Natural killer cell (primary cell): ENCODE results near the gene GRAMD1C. TPM values are rescaled to one million over a fixed set of nuclear protein-coding genes. Genes with fewer than 3 reads are reported as not detected.

Experiments used
- ATAC-seq, 3 donors: fragments of 150-1000 bp in 2 of 3; fragments of 200-7000 bp in 1 of 3; cut with Tn5 transposase; 1 replicate in 1 of 3; 2 replicates in 2 of 3; pipeline ENCODE4 v1.10.0; 2021; ENCODE audit warnings: mild to moderate bottlenecking in 2 of 3, moderate library complexity in 2 of 3
- DNase-seq, 2 donors: peaks; one replicate each; pipeline versions ENCODE4 v3.0.0 to v3.0.0-alpha.2; 2013 to 2021; ENCODE audit warnings: mixed read lengths in 1 of 2
- H3K27ac ChIP-seq: one replicate; pipeline ENCODE4 v1.5.1; 2013; ENCODE audit warnings: mild to moderate bottlenecking, low read length
- H3K27me3 ChIP-seq: one replicate; pipeline ENCODE4 v1.6.1; 2013; ENCODE audit warnings: low read length; ENCODE audit not compliant: control insufficient read depth, insufficient read depth
- H3K36me3 ChIP-seq: one replicate; pipeline ENCODE4 v1.6.1; 2013; ENCODE audit warnings: low read length; ENCODE audit not compliant: control insufficient read depth, insufficient read depth
- H3K4me1 ChIP-seq: one replicate; pipeline ENCODE4 v1.6.1; 2013; ENCODE audit warnings: low read length; ENCODE audit not compliant: control insufficient read depth, insufficient read depth
- H3K4me3 ChIP-seq: one replicate; pipeline ENCODE4 v1.5.1; 2013; ENCODE audit warnings: low read length
- H3K9me3 ChIP-seq: one replicate; pipeline ENCODE4 v1.6.1; 2013; ENCODE audit warnings: low read length; ENCODE audit not compliant: control insufficient read depth, insufficient read depth
- H3K27ac Mint-ChIP-seq, 2 donors: one replicate each; pipeline ENCODE4 v1.8.0; 2022; ENCODE audit warnings: mild to moderate bottlenecking in 2 of 2, mixed read lengths in 2 of 2, moderate library complexity in 1 of 2
- H3K27me3 Mint-ChIP-seq, 2 donors: one replicate each; pipeline ENCODE4 v1.8.0; 2022; ENCODE audit warnings: low read depth in 2 of 2, mixed read lengths in 2 of 2
- H3K36me3 Mint-ChIP-seq: one replicate; pipeline ENCODE4 v1.8.0; 2022; ENCODE audit warnings: mixed read lengths
- H3K4me1 Mint-ChIP-seq, 2 donors: one replicate each; pipeline ENCODE4 v1.8.0; 2022; ENCODE audit warnings: mixed read lengths in 2 of 2
- H3K4me3 Mint-ChIP-seq: one replicate; pipeline ENCODE4 v1.8.0; 2022; ENCODE audit warnings: mild to moderate bottlenecking, moderate library complexity, mixed read lengths
- H3K9me3 Mint-ChIP-seq, 2 donors: one replicate each; pipeline ENCODE4 v1.8.0; 2022; ENCODE audit warnings: mixed read lengths in 2 of 2
- WGBS: methylation state at CpG from one replicate; pipeline ENCODE4 v1.1.7; 2013; ENCODE audit warnings: missing lambda C conversion rate; ENCODE audit not compliant: insufficient coverage; 5-methylcytosine and 5-hydroxymethylcytosine counted together
- intact Hi-C: fragments of 100-400 bp; cut with micrococcal nuclease; formaldehyde crosslinking; loops from one replicate; pipeline ENCODE4 v1.14.2; 2022
- total RNA-seq, 4 donors: library from RNA; stranded (reverse); fragments of 120-200 nt in 1 of 4; gene quantifications; one replicate each; pipeline versions ENCODE4 v1.2.3 to v1.2.4, GENCODE V29; 2013 to 2022
- TF ChIP-seq, protein P1 (sequence below): fragments of 200-600 bp; IDR thresholded peaks from one replicate; pipeline ENCODE4 v1.8.0; 2022; ENCODE audit warnings: antibody characterized with exemption

The GRAMD1C gene
- total RNA-seq, 3 donors from 2014 or later (not counting 1 experiment from before 2014, with no cell fraction given) = 2.7 to 3.9 (median 3.6) TPM

DNA sequence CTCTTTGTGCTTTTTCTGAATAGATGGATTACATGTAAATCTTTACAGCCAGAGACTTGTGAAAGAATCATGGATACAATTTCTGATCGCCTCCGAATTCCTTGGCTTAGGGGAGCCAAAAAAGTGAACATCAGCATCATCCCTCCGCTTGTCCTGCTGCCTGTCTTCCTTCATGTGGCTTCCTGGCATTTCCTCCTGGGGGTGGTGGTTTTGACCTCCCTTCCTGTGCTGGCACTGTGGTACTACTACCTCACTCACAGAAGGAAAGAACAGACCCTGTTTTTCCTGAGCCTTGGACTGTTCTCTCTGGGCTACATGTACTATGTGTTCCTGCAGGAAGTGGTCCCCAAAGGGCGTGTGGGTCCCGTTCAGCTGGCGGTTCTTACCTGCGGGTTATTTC, 115.1 kb downstream of the GRAMD1C start:
- Mint-ChIP-seq H3K36me3 (no peaks in the 10 kb centered on the region), H3K27ac (no peak overlapping the region), H3K4me3 (no peak overlapping the region), H3K27me3 (peaks cover 6 to 15% of the 10 kb centered on the region in 2 donors), H3K9me3 (no peaks in the 10 kb centered on the region), H3K4me1 (peaks cover 9 to 10% of the 10 kb centered on the region in 2 donors)
- 17% methylated on average over 7 of the region's 7 CpGs for WGBS
- no peak for ATAC-seq
- Histone ChIP-seq H3K36me3 (no peaks in the 10 kb centered on the region), H3K27ac (no peak overlapping the region), H3K27me3 (no peaks in the 10 kb centered on the region), H3K9me3 (no peaks in the 10 kb centered on the region), H3K4me3 (no peak overlapping the region), H3K4me1 (peaks cover 2% of the 10 kb centered on the region)
- TF ChIP-seq, protein P1, sequence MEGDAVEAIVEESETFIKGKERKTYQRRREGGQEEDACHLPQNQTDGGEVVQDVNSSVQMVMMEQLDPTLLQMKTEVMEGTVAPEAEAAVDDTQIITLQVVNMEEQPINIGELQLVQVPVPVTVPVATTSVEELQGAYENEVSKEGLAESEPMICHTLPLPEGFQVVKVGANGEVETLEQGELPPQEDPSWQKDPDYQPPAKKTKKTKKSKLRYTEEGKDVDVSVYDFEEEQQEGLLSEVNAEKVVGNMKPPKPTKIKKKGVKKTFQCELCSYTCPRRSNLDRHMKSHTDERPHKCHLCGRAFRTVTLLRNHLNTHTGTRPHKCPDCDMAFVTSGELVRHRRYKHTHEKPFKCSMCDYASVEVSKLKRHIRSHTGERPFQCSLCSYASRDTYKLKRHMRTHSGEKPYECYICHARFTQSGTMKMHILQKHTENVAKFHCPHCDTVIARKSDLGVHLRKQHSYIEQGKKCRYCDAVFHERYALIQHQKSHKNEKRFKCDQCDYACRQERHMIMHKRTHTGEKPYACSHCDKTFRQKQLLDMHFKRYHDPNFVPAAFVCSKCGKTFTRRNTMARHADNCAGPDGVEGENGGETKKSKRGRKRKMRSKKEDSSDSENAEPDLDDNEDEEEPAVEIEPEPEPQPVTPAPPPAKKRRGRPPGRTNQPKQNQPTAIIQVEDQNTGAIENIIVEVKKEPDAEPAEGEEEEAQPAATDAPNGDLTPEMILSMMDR = no peak
- no peak for DNase-seq
- intact Hi-C loops = no loop called here

DNA sequence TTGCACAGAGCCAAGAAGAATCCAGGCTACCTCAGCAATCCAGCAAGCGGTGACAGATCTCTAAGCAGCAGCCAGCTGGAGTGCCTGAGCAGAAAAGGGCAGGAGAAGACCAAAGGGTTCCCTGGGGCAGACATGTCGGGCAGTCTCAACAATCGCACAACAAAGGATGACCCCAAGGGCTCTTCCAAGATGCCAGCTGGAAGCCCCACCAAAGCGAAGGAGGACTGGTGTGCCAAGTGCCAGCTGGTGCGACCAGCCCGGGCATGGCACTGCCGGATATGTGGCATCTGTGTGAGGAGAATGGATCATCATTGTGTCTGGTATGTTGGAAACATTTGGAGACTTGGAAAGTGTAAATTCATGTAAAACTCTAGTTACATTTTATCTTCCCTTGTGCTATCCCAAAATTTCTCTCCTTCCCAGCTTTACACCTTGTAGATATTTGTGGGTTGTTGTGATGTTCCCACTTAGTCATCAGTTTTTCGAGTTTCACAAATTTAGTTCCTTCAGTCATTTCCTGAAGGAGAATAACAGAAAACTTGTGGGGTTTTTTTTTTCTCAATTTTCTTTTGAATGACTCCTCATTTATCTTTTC, 115.6 kb downstream of the GRAMD1C start:
- H3K36me3 Mint-ChIP-seq = no peaks in the 10 kb centered on the region
- H3K27ac Mint-ChIP-seq = no peak overlapping the region
- Histone ChIP-seq H3K4me1 (no peaks in the 10 kb centered on the region), H3K4me3 (no peak overlapping the region), H3K36me3 (no peaks in the 10 kb centered on the region), H3K27me3 (no peaks in the 10 kb centered on the region), H3K27ac (no peak overlapping the region), H3K9me3 (no peaks in the 10 kb centered on the region)
- H3K4me3 Mint-ChIP-seq = no peak overlapping the region
- H3K27me3 Mint-ChIP-seq = peaks cover 4 to 15% of the 10 kb centered on the region in 2 donors
- no peak for ATAC-seq
- intact Hi-C loops = no loop called here
- H3K9me3 Mint-ChIP-seq = no peaks in the 10 kb centered on the region
- WGBS = 88% methylated on average over 7 of the region's 8 CpGs
- TF ChIP-seq, protein P1 = no peak
- peaks cover 4 to 5% of the 10 kb centered on the region in 2 donors for H3K4me1 Mint-ChIP-seq
- DNase-seq = no peak

DNA sequence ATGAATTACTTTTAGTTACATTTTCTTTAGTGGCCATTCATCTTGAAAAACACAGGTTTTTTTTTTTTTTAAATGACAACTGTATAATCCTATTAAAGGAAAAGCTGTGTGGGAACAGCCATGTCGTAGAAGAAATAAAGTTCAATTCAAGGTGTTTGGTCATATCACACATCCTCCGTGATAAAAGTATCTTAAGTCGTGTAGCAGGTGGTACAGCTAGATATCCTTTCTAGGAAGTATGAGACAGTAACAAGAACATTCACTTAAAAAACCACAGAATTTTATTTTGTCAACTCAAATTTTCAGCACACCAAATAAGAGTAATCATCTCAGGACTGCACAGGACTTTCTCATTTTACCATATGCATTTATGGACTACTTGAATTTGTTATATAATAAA, 125.3 kb downstream of the GRAMD1C start:
- no peaks in the 10 kb centered on the region for H3K4me1 Mint-ChIP-seq
- no peaks in the 10 kb centered on the region for H3K27me3 Mint-ChIP-seq
- no peak overlapping the region for H3K27ac Mint-ChIP-seq
- ATAC-seq = no peak
- Histone ChIP-seq H3K9me3 (no peaks in the 10 kb centered on the region), H3K27ac (no peak overlapping the region), H3K36me3 (no peaks in the 10 kb centered on the region), H3K27me3 (no peaks in the 10 kb centered on the region), H3K4me3 (no peak overlapping the region), H3K4me1 (no peaks in the 10 kb centered on the region)
- DNase-seq = no peak
- intact Hi-C loops = no loop called here
- H3K4me3 Mint-ChIP-seq = no peak overlapping the region
- 80% methylated on average over 2 of the region's 3 CpGs for WGBS
- no peaks in the 10 kb centered on the region for H3K9me3 Mint-ChIP-seq
- H3K36me3 Mint-ChIP-seq = no peaks in the 10 kb centered on the region
- TF ChIP-seq, protein P1 = no peak

DNA sequence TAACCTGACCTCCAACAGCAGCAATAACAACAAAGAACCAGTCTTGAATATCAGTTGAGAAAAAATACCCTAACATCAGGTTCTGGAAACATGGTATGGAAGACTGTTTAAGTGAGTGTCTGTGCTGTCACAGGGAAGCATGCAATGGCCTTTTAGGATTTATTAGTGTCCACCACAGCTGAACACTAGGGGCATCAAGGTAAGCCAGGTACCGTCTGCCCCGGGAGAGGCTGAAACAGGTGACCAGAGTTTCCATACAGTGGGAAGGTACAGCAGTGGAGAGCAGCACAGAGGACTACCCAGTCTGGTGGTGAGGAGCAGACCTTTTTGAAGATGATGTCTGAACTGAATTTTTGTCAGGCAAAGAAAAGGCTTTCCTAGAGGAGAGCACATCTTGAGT, 127.6 kb downstream of the GRAMD1C start:
- Histone ChIP-seq H3K4me1 (no peaks in the 10 kb centered on the region), H3K27ac (no peak overlapping the region), H3K9me3 (no peaks in the 10 kb centered on the region), H3K36me3 (no peaks in the 10 kb centered on the region), H3K27me3 (no peaks in the 10 kb centered on the region), H3K4me3 (no peak overlapping the region)
- DNase-seq (no peak), ATAC-seq (no peak)
- 96% methylated on average over 2 of the region's 2 CpGs for WGBS
- H3K36me3 Mint-ChIP-seq = peaks cover 6% of the 10 kb centered on the region
- no peaks in the 10 kb centered on the region for H3K4me1 Mint-ChIP-seq
- H3K27me3 Mint-ChIP-seq = no peaks in the 10 kb centered on the region
- H3K4me3 Mint-ChIP-seq = no peak overlapping the region
- intact Hi-C loops = no loop called here
- no peaks in the 10 kb centered on the region for H3K9me3 Mint-ChIP-seq
- TF ChIP-seq, protein P1 = no peak
- no peak overlapping the region for H3K27ac Mint-ChIP-seq
